ENCODE results near the gene SEMA3F. TPM values are rescaled to one million over a fixed set of nuclear protein-coding genes. Genes with fewer than 3 reads are reported as not detected.
A peak's percentile ranks its signal among the peaks of the same experiment; 100 is the strongest.

The SEMA3F gene
- total and polyA plus RNA-seq, 10 of the 15 experiments (the other 5 are each of a cell fraction or from before 2014, with no cell fraction given) = 0.08 to 0.28 (median 0.12) TPM; not detected in 6

- no peaks in the 10 kb centered on the region for H3K9me3 ChIP-seq (replicated peaks; ENCODE audit: control insufficient read depth, insufficient read depth, low read length)
- H3K9ac ChIP-seq (ENCODE audit: control insufficient read depth, insufficient read depth, low read length) = no peak overlapping the region
- H3K36me3 ChIP-seq (ENCODE audit: control insufficient read depth in 2 of 2, insufficient read depth in 2 of 2, low read length in 1 of 2) = no peaks in the 10 kb centered on the region
- DNase-seq (ENCODE audit: low read depth, low spot score) (no peak), ATAC-seq (peak; percentile 27), FAIRE-seq (no peak)
- TF ChIP-seq CBFB (IDR thresholded peaks at IDR 0.05; ENCODE audit: low read depth) (no peak), YBX1 (IDR thresholded peaks at IDR 0.05) (no peak), KDM1A (IDR thresholded peaks at IDR 0.05; ENCODE audit: borderline replicate concordance) (no peak), TCF7 (IDR thresholded peaks at IDR 0.05; ENCODE audit: borderline replicate concordance) (no peak), BCL11A (IDR thresholded peaks at IDR 0.05; ENCODE audit: low read depth, low read length) (no peak), NR2C2 (IDR thresholded peaks at IDR 0.05; ENCODE audit: borderline replicate concordance, control insufficient read depth, insufficient read length, low read depth) (no peak), CEBPZ (IDR thresholded peaks at IDR 0.05; ENCODE audit: low read depth, low read length) (no peak), RBBP5 (conservative IDR thresholded peaks at IDR 0.05) (no peak), EED (IDR thresholded peaks at IDR 0.05; ENCODE audit: low read depth) (no peak), FOXM1 (IDR thresholded peaks at IDR 0.05; ENCODE audit: low read depth, low read length) (no peak), SMAD1 (IDR thresholded peaks at IDR 0.05; ENCODE audit: low read depth, partially characterized antibody) (no peak), BACH1 (IDR thresholded peaks at IDR 0.05; ENCODE audit: borderline replicate concordance) (no peak), WRNIP1 (IDR thresholded peaks at IDR 0.05; ENCODE audit: borderline replicate concordance, low read depth, low read length) (no peak), TBL1XR1 (IDR thresholded peaks at IDR 0.05; ENCODE audit: low read depth, low read length) (no peak), TAF1 (IDR thresholded peaks at IDR 0.05; ENCODE audit: borderline replicate concordance, low read depth, low read length) (no peak), ESRRA (IDR thresholded peaks at IDR 0.05; ENCODE audit: low read length) (no peak), JUNB (IDR thresholded peaks at IDR 0.05) (no peak), CHD1 (IDR thresholded peaks at IDR 0.05; ENCODE audit: low read depth, low read length) (no peak)
- H3K79me2 ChIP-seq (ENCODE audit: control insufficient read depth, insufficient read depth, low read length) = no peaks in the 10 kb centered on the region
- H3K4me1 ChIP-seq (ENCODE audit: control insufficient read depth, insufficient read depth, low read length) = no peaks in the 10 kb centered on the region
- CTCF ChIA-PET = no interaction called here
- H3K4me3 ChIP-seq = no peak overlapping the region
- H3K27me3 ChIP-seq (replicated peaks in 1 of 2; ENCODE audit: control insufficient read depth in 2 of 2, insufficient read depth in 2 of 2, low read length in 1 of 2) = no peaks in the 10 kb centered on the region
- WGBS (ENCODE audit: insufficient coverage, insufficient replicate concordance, low lambda C conversion rate, missing lambda C conversion rate) = 62% methylated on average over 11 of the region's 17 CpGs
- H3K4me2 ChIP-seq (ENCODE audit: control insufficient read depth, insufficient read depth) = no peak overlapping the region
- intact Hi-C loops (cut with micrococcal nuclease; ENCODE audit: unreplicated experiment) (no loop called here), in situ Hi-C loops (cut with MboI) (no loop called here)
- no TSS peak for BruUV-seq (replicated peaks)
- SMC1A ChIA-PET (ENCODE audit: uncharacterized antibody, unreplicated experiment) = no interaction called here
- no peak overlapping the region for H3K27ac ChIP-seq (ENCODE audit: control insufficient read depth, insufficient read depth)
- no peaks in the 10 kb centered on the region for H4K20me1 ChIP-seq (ENCODE audit: control insufficient read depth, insufficient read depth)
- RAD21 ChIA-PET (ENCODE audit: unreplicated experiment) = no interaction called here
- POLR2A ChIA-PET = no interaction called here
- H2AFZ ChIP-seq (ENCODE audit: control insufficient read depth, low read depth, low read length) = no peak overlapping the region
These were observed 19.9 kb downstream of the SEMA3F start for GRCh38 chr3:50174947-50175524.
